IMR-90 (cell line): Measurements from ENCODE around the gene PDK3. TPM values are rescaled to one million over a fixed set of nuclear protein-coding genes. Genes with fewer than 3 reads are reported as not detected.

ENCODE experiments used
- ATAC-seq: fragments of 200-7000 bp; cut with Tn5 transposase; 2 replicates; pipeline ENCODE4 v1.9.1; 2020; ENCODE audit warnings: low read depth, mild to moderate bottlenecking, moderate library complexity
- BruUV-seq: library from RNA; stranded (reverse); fragments of 400-500 nt; replicated peaks from 2 replicates; lab custom pipeline; 2021; lab: Mats Ljungman, UMichigan
- CTCF ChIA-PET: fragments of 300-600 bp; formaldehyde crosslinking; extraction: SDS; loops from one replicate; lab custom pipeline; 2021; ENCODE audit warnings: antibody characterized with exemption; lab: Yijun Ruan, JAX
- POLR2A ChIA-PET: fragments of 300-600 bp; sonication (Branson Sonifier 250); formaldehyde crosslinking; loops from one replicate; lab custom pipeline; 2022; ENCODE audit warnings: antibody characterized with exemption; ENCODE audit not compliant: unreplicated experiment; lab: Charles Lee
- DNase-seq: peaks from one replicate; pipeline ENCODE4 v3.0.0; 2013
- H2AFZ ChIP-seq: replicated peaks from 2 replicates; pipeline ENCODE3; 2013; ENCODE audit warnings: low read length, mild to moderate bottlenecking; ENCODE audit not compliant: poor library complexity
- H2AK5ac ChIP-seq: 2 replicates; pipeline ENCODE4 v1.6.1; 2013; ENCODE audit warnings: low read depth, low read length, inconsistent platforms
- H2AK9ac ChIP-seq: replicated peaks from 2 replicates; pipeline ENCODE3; 2013; ENCODE audit warnings: mild to moderate bottlenecking, low read depth, low read length, moderate library complexity; ENCODE audit not compliant: poor library complexity
- H2BK120ac ChIP-seq: 2 replicates; pipeline ENCODE4 v1.6.1; 2013; ENCODE audit warnings: low read depth, low read length, inconsistent platforms
- H2BK15ac ChIP-seq: 3 replicates; pipeline ENCODE4 v1.6.1; 2013; ENCODE audit warnings: low read depth, low read length, inconsistent platforms
- H2BK20ac ChIP-seq: 2 replicates; pipeline ENCODE4 v1.6.1; 2013; ENCODE audit warnings: low read depth, mild to moderate bottlenecking, inconsistent platforms, low read length, moderate library complexity
- H2BK5ac ChIP-seq: 2 replicates; pipeline ENCODE4 v1.6.1; 2013; ENCODE audit warnings: mild to moderate bottlenecking, low read depth, low read length, inconsistent platforms; ENCODE audit not compliant: poor library complexity, severe bottlenecking
- H3K14ac ChIP-seq: replicated peaks from 2 replicates; pipeline ENCODE4 v1.6.1; 2013; ENCODE audit warnings: low read depth, low read length, inconsistent platforms
- H3K18ac ChIP-seq: 2 replicates; pipeline ENCODE4 v1.6.1; 2013; ENCODE audit warnings: low read depth, low read length, control low read depth
- H3K23ac ChIP-seq: 2 replicates; pipeline ENCODE4 v1.6.1; 2013; ENCODE audit warnings: low read depth, low read length, inconsistent platforms
- H3K27ac ChIP-seq: 2 replicates; pipeline ENCODE4 v1.5.1; 2013; ENCODE audit warnings: mild to moderate bottlenecking, control low read depth, low read length; ENCODE audit not compliant: insufficient read depth
- H3K27me3 ChIP-seq: 2 replicates; pipeline ENCODE4 v1.6.1; 2013; ENCODE audit warnings: low read length; ENCODE audit not compliant: control insufficient read depth, insufficient read depth
- H3K36me3 ChIP-seq: 2 replicates; pipeline ENCODE4 v1.6.1; 2013; ENCODE audit warnings: low read length, mixed read lengths; ENCODE audit not compliant: control insufficient read depth, insufficient read depth
- H3K4ac ChIP-seq: 2 replicates; pipeline ENCODE4 v1.6.1; 2013; ENCODE audit warnings: low read depth, low read length, inconsistent platforms
- H3K4me1 ChIP-seq: 2 replicates; pipeline ENCODE4 v1.6.1; 2013; ENCODE audit warnings: low read length, mixed read lengths; ENCODE audit not compliant: control insufficient read depth, insufficient read depth
- H3K4me2 ChIP-seq: 2 replicates; pipeline ENCODE4 v1.6.1; 2013; ENCODE audit warnings: low read depth, mild to moderate bottlenecking, control low read depth, low read length, moderate library complexity
- H3K4me3 ChIP-seq: 2 replicates; pipeline ENCODE4 v1.5.1; 2013; ENCODE audit warnings: low read depth, mild to moderate bottlenecking, control low read depth, low read length, moderate library complexity; ENCODE audit not compliant: insufficient read depth
- H3K56ac ChIP-seq: 2 replicates; pipeline ENCODE4 v1.6.1; 2013; ENCODE audit warnings: low read length, inconsistent platforms; ENCODE audit not compliant: insufficient read depth; ENCODE audit errors: extremely low read depth
- H3K79me1 ChIP-seq, 2 experiments: 2 replicates each; pipeline ENCODE4 v1.6.1; 2013; ENCODE audit warnings: low read length in 2 of 2, inconsistent platforms in 1 of 2, low read depth in 1 of 2
- H3K9ac ChIP-seq: 2 replicates; pipeline ENCODE4 v1.6.1; 2013; ENCODE audit warnings: low read depth, low read length, control low read depth
- H3K9me1 ChIP-seq: 2 replicates; pipeline ENCODE4 v1.6.1; 2013; ENCODE audit warnings: low read length, inconsistent platforms; ENCODE audit not compliant: insufficient read depth
- H3K9me3 ChIP-seq: 2 replicates; pipeline ENCODE4 v1.6.1; 2013; ENCODE audit warnings: low read length; ENCODE audit not compliant: control insufficient read depth, insufficient read depth
- H4K20me1 ChIP-seq: 2 replicates; pipeline ENCODE4 v1.6.1; 2013; ENCODE audit warnings: low read length, inconsistent platforms; ENCODE audit not compliant: insufficient read depth
- H4K5ac ChIP-seq: 2 replicates; pipeline ENCODE4 v1.6.1; 2013; ENCODE audit warnings: mild to moderate bottlenecking, low read depth, low read length, control low read depth
- H4K8ac ChIP-seq, 2 experiments: 2 replicates each; pipeline ENCODE4 v1.6.1; 2013; ENCODE audit warnings: low read depth in 2 of 2, low read length in 2 of 2, control low read depth in 1 of 2, inconsistent platforms in 1 of 2
- H4K91ac ChIP-seq: 2 replicates; pipeline ENCODE4 v1.6.1; 2013; ENCODE audit warnings: low read depth, low read length, inconsistent platforms; ENCODE audit not compliant: insufficient read depth
- MAZ ChIP-seq: IDR thresholded peaks from 2 replicates; pipeline ENCODE4 v1.6.1; 2012; ENCODE audit warnings: low read depth, mild to moderate bottlenecking, low read length, improper control_type of control experiment, moderate library complexity, borderline replicate concordance
- POLR2A ChIP-seq: IDR thresholded peaks from 2 replicates; pipeline ENCODE4 v1.6.1; 2012; ENCODE audit warnings: mild to moderate bottlenecking, low read depth, low read length
- RAD21 ChIP-seq: IDR thresholded peaks from 2 replicates; pipeline ENCODE4 v1.6.1; 2012; ENCODE audit warnings: low read length, improper control_type of control experiment
- RCOR1 ChIP-seq: IDR thresholded peaks from 2 replicates; pipeline ENCODE4 v1.6.1; 2012; ENCODE audit warnings: mild to moderate bottlenecking, low read length, improper control_type of control experiment; ENCODE audit not compliant: insufficient replicate concordance
- WGBS, 2 experiments: methylation state at CpG; one replicate each; pipeline versions ENCODE4 v1.1.5 to v1.1.7; 2013; ENCODE audit warnings: missing lambda C conversion rate in 2 of 2; ENCODE audit not compliant: insufficient read length in 1 of 2; ENCODE audit errors: extremely low coverage in 2 of 2; 5-methylcytosine and 5-hydroxymethylcytosine counted together
- dilution Hi-C: fragments of 300-500 bp; cut with HindIII; formaldehyde crosslinking; loops from one replicate; pipeline ENCODE4 v1.14.3; 2018; ENCODE audit warnings: low sequenced_read_pairs; ENCODE audit not compliant: unreplicated experiment
- in situ Hi-C: fragments of 300-500 bp; cut with MboI; formaldehyde crosslinking; loops from 3 replicates; pipeline ENCODE4 v1.14.3; 2019; ENCODE audit warnings: low sequenced_read_pairs, inconsistent platforms, mixed read lengths
- intact Hi-C: fragments of 100-400 bp; cut with micrococcal nuclease; formaldehyde crosslinking; loops from 2 replicates; pipeline ENCODE4 v1.10.0; 2022
- polyA plus RNA-seq, 3 experiments: library from polyadenylated mRNA; depleted of rRNA; stranded (reverse); fragments of >200 nt; gene quantifications; 2 replicates each; pipeline ENCODE4 v1.2.3, GENCODE V29; 2012; ENCODE audit warnings: low replicate concordance in 1 of 3
- total RNA-seq: library from RNA; depleted of rRNA; stranded (reverse); fragments of >200 nt; gene quantifications from 2 replicates; pipeline ENCODE4 v1.2.3, GENCODE V29; 2012
- TF ChIP-seq, protein P1 (sequence below): fragments of 150-350 bp; IDR thresholded peaks from 2 replicates; pipeline ENCODE4 v1.6.1; 2016; ENCODE audit warnings: low read depth, mild to moderate bottlenecking, low read length, moderate library complexity, borderline replicate concordance
- TF ChIP-seq, protein P2 (sequence below): fragments of 150-350 bp; IDR thresholded peaks from 2 replicates; pipeline ENCODE4 v1.6.1; 2017; ENCODE audit warnings: mild to moderate bottlenecking, antibody characterized with exemption, low read length, low read depth

PDK3 gene
- total and polyA plus RNA-seq, 2 of the 4 experiments (the other 2 are of a cell fraction), result 2.3 to 4.8 TPM

DNA sequence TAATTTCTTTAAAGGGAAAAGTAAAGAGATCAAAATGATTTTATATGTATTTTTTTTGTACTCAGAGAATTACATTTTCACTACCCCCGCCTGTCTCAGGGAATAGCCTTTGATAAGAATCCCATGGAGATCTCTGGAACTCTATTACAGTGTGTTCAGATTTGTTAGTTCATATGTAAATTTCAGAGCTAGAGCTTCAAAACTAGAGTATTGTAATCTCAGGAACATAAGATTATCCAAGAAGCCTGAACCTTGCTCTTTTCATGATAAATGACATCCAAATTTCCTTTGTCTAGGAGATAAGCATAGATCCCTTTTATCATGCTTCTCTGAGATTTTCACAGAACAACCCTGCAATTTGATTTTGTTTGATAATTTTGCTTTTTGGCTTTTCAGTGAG is 82.9 kb downstream of the PDK3 start:
- TF ChIP-seq, protein P1, sequence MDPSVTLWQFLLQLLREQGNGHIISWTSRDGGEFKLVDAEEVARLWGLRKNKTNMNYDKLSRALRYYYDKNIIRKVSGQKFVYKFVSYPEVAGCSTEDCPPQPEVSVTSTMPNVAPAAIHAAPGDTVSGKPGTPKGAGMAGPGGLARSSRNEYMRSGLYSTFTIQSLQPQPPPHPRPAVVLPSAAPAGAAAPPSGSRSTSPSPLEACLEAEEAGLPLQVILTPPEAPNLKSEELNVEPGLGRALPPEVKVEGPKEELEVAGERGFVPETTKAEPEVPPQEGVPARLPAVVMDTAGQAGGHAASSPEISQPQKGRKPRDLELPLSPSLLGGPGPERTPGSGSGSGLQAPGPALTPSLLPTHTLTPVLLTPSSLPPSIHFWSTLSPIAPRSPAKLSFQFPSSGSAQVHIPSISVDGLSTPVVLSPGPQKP, result no peak
- TF ChIP-seq MAZ, result no peak
- no peak for TF ChIP-seq POLR2A
- TF ChIP-seq RAD21, result no peak
- TF ChIP-seq, protein P2, sequence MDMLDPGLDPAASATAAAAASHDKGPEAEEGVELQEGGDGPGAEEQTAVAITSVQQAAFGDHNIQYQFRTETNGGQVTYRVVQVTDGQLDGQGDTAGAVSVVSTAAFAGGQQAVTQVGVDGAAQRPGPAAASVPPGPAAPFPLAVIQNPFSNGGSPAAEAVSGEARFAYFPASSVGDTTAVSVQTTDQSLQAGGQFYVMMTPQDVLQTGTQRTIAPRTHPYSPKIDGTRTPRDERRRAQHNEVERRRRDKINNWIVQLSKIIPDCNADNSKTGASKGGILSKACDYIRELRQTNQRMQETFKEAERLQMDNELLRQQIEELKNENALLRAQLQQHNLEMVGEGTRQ, result no peak
- no peak for TF ChIP-seq RCOR1
- no peak overlapping the region for H3K27ac ChIP-seq
- DNase-seq, result no peak
- H3K56ac ChIP-seq, result no peak overlapping the region
- no peak overlapping the region for H3K23ac ChIP-seq
- no peak overlapping the region for H2BK20ac ChIP-seq
- no peak for ATAC-seq
- no peak overlapping the region for H2BK15ac ChIP-seq
- peaks cover 6% of the 10 kb centered on the region for H3K27me3 ChIP-seq
- H4K5ac ChIP-seq, result no peak overlapping the region
- H3K4me2 ChIP-seq, result no peak overlapping the region
- H3K4ac ChIP-seq, result no peak overlapping the region
- H3K4me1 ChIP-seq, result no peaks in the 10 kb centered on the region
- H3K36me3 ChIP-seq, result no peaks in the 10 kb centered on the region
- no peak overlapping the region for H2BK120ac ChIP-seq
- H3K9ac ChIP-seq, result no peak overlapping the region
- no peaks in the 10 kb centered on the region for H4K20me1 ChIP-seq
- no peak overlapping the region for H2AK9ac ChIP-seq
- H2AK5ac ChIP-seq, result no peak overlapping the region
- H3K4me3 ChIP-seq, result no peak overlapping the region
- in situ Hi-C loops, result no loop called here
- H2AFZ ChIP-seq, result no peak overlapping the region
- intact Hi-C loops, result no loop called here
- no peak overlapping the region for H4K91ac ChIP-seq
- H3K79me1 ChIP-seq, result no peaks in the 10 kb centered on the region
- no peaks in the 10 kb centered on the region for H3K9me1 ChIP-seq
- no peaks in the 10 kb centered on the region for H3K9me3 ChIP-seq
- no peak overlapping the region for H2BK5ac ChIP-seq
- no CpG with 5 or more reads among the region's 1 CpG for WGBS, 2 experiments
- H4K8ac ChIP-seq, result no peak overlapping the region
- BruUV-seq, result no TSS peak
- ChIA-PET CTCF (no interaction called here), POLR2A (no interaction called here)
- H3K18ac ChIP-seq, result no peak overlapping the region
- dilution Hi-C loops, result no loop called here
- H3K14ac ChIP-seq, result no peak overlapping the region
